Stimulated activated CD8-positive, alpha-beta memory T cell treated with anti-CD3 and anti-CD28 coated beads, Interleukin-12 subunit alpha, Interleukin-12 subunit beta, amount 100 ng/mL, for 24 hours (primary cell): ENCODE results near the gene TIMM29.

Source experiments
- DNase-seq: peaks from one replicate; pipeline ENCODE4 v3.0.0-alpha.2; 2020; ENCODE audit errors: extremely low read depth

Gene TIMM29

GRCh38 chr19:10928563-10929401 lies at the start of gene TIMM29, which contains the start of gene YIPF2:
TSS of gene TIMM29 (plus strand) at chr19:10928811. CDS start at chr19:10928823, 12 bp downstream.
TSS of gene YIPF2 (minus strand) at chr19:10928639. CDS start at chr19:10928410, 229 bp downstream.
- peak; percentile 86 for DNase-seq

DNA sequence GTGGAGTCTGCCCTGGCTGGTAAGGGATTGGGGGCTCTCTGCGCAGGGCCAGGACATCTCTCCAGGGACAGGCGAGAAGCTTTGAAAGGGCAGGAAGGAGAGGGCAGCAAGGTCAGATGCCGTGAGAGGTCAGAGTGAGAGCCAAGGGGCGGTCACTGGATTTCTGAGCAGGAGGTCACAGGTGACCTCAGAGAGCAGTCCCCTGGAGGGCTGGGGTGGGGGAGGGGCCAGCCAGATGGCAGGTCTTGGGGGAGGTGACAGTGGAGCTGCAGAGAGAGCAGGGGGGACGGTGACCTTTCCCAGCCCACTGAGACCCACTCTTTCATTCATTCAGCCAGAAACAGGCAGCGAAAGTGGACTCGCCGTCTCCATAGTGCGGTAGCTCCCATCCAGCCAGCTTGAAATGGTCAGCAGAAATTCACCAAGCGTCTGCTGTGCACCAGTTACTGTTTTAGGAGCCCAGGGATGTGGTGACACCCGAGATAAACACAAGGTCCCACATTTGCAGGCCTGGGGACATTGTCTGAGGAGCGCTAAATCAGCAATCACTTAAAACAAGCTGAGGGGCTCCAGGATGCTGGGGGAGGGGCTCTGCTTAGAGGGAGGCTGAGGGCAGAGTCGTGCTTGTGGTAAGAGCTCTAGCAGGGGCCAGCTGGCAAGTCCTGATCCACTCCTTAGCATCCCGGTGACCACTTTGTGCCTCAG lies 47.1 kb upstream of the TIMM29 start:
- no peak for DNase-seq

DNA sequence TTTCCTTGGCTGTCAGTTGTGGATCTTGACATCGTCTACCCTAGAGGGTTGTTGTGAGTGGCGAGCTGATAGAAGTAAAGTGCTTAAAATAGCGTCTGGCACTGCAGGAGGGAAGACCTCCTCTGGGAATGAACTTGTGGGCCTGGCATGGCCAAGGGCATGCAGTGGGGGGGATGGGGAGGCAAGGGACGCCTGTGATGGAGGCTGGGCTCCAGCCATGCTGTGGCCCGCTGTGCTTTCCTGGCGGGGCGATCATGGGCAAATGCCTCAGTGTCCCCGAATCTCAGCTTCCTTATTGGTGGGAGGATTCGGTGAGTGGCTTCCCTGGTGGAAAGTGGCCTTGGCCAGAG lies 46.5 kb upstream of the TIMM29 start:
- no peak for DNase-seq

- DNase-seq, result no peak
These were observed 44.3 kb upstream of the TIMM29 start for GRCh38 chr19:10884274-10884673.

- no peak for DNase-seq
These were observed 43.1 kb upstream of the TIMM29 start for GRCh38 chr19:10885201-10886169.

GRCh38 chr19:10887616-10888367 lies 40.8 kb upstream of the TIMM29 start:
- no peak for DNase-seq

GRCh38 chr19:10888421-10888866 lies 40.2 kb upstream of the TIMM29 start:
- DNase-seq, result no peak

DNA sequence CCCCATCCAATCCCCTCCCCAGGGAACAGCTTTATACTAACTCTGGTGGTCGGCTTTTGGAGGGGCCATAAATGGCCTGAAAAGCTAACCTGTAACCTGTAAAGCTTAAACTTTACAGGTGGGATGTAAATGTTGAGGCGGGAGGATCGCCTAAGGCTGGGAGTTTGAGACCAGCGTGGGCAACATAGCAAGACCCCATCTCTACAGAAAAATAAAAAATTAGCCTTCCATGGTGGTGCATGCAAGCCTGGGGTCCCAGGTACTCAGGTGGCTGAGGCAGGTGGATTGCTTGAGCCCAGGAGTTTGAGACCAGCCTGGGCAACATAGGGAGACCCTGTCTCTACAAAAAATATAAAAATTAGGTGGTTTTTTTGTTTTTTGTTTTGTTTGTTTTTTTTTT lies 38.7 kb upstream of the TIMM29 start:
- DNase-seq, result no peak

DNA sequence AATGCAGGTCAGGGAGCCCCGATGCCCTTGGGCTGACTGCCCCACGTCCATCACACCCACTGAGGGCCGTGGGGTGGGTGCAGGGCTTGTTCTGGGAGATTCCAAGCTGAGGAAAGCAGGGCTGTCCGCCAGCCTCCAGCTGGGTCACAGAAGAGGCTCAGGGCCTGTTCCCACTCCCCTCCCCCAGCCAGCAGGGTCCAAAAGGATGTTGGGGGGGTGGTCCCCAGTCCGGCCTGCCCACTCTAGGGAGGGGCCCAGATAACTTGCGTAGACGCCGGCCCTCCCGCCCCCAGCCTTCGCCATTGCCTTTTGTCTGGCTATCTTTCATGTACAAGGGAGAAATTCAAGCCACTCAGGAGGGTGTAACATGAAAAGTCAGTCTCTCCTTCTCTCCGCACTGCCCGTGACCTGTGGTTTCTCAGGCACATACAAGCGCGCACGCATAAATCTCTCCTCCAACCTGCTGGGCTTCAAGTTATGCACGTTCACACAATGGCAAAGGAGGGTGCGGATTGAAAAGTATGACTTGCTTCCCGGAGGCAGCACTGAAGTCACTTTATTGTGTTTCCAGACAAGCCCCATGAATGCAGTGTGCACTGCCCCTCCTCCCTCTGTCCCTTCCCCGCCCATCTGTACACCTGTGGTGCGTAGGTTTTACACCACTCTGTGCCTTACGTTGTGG lies 37.1 kb upstream of the TIMM29 start:
- DNase-seq, result no peak

DNA sequence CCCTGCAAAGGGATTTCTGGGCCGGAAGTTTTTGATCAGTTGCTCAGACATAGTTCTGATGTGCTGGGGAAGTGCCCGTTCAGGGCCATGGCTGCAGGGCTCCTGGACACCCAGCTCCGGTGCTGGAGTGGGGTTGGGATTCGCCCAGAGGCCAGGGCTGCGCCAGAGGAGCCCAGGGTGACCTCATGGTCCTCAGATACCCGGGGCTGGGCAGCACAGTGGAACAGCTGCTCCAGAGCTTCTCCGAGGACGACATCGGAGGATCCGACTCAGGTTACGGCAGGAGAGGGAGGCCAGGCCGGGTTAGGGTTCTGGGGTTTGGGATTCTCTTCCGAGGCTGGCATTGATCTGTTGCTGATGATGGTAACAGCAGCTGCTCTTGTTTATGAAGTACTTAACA lies 36.4 kb upstream of the TIMM29 start:
- DNase-seq, result no peak

DNA sequence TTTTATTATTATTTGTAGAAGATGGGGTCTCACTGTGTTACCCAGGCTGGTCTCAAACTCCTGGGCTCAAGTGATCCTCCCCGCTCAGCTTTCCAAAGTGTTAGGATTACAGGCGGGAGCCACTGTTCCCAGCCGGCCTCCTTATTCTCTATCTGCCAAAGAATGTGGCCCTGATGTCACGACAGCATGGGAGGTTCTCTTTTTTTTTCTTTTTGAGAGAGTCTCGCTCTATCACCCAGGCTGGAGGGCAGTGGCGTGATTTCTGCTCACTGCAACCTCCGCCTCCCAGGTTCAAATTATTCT lies 33.7 kb upstream of the TIMM29 start:
- DNase-seq, result no peak

GRCh38 chr19:10895363-10895762 lies 33.2 kb upstream of the TIMM29 start:
- no peak for DNase-seq

DNA sequence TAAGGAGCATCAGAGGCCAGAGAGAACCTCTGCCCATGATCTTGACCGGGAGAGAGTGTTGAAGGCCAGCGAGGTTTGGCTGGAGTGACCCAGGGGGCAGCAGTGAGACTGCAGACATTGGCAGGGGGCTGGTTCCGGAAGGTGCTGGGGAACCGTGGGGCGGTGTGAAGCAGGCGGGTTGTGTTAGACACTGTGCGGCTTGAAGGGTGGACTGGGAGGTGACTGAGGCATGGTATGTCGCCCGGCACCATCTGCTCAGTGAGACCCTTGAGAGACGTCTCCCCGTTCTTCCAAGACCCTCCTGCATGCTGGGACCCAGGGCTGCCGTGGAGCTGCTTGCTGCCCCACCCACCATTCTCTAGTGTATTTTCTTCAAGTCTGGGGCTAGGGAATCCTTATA lies 32.7 kb upstream of the TIMM29 start:
- no peak for DNase-seq

GRCh38 chr19:10896851-10897526 lies 31.6 kb upstream of the TIMM29 start:
- DNase-seq, result no peak

DNA sequence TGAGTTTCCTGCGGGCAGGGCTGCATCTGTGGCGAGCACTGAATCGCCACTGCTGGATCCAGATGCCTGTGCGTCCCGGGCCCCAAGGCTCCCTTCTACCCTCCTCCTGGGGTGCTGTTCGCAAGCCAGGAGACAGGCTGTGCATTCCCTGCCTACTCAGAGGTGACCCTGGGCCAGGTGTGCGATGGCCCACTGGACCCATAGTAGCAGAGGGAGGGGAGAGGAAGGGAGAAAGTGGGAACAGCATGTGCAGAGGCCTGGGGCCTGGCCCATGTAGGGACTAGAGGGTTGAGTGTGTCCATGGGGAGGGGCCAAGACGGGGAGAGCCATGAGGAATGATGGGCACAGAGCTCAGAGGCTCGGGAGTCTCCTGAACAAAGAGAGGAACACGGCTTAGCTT lies 30.0 kb upstream of the TIMM29 start:
- no peak for DNase-seq

- DNase-seq, result no peak
These were observed 29.4 kb upstream of the TIMM29 start for GRCh38 chr19:10899151-10899653.

GRCh38 chr19:10907925-10908324 lies 20.7 kb upstream of the TIMM29 start:
- no peak for DNase-seq

GRCh38 chr19:10908380-10908960 lies 20.1 kb upstream of the TIMM29 start:
- no peak for DNase-seq

DNA sequence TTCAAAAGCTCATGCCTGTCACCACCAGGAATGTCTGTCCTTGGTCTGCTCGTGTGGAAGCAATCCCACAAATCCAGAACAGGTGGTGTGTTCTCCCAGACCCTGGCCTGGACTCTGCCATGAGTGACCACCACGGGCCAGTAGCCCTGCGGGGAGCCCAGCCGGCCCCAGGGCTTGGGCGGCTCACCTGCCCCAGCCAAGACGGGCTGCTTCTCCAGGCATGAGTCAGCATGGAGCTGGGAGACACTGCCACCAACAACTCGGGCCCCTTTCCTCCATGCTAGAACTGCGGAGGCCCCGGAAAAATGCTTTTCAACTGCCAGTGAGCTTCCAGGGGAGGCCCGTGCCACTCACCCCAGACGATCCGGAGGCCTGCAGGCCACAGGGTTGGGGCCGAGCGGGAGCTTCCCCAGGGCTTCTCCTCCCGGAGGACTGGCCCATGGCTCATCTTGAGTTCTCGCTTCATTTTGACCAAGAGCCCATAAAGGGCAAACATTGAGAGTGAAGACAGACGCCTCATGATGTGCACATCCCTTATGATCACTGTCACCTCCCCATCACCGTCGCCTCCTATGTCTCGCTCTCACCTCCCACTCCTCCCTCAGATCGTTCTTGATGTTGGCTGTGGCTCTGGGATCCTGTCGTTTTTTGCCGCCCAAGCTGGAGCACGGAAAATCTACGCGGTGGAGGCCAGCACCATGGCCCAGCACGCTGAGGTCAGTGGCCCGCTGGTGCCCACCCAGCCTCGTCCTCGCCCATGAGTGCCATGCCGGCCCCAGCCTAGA lies 16.8 kb upstream of the TIMM29 start:
- DNase-seq, result no peak
